Activated CD4-positive, alpha-beta T cell treated with anti-CD3 and anti-CD28 coated beads, Interleukin-10, Interleukin-2, amounts not matched to agents 100 ng/mL and 50 ng/mL, durations not matched to agents 16 hours and 8 hours (primary cell): ENCODE measurements around the gene FAM124A.

ENCODE experiments used
- DNase-seq: peaks from one replicate; pipeline ENCODE4 v3.0.0-alpha.2; 2020

Gene FAM124A

DNA sequence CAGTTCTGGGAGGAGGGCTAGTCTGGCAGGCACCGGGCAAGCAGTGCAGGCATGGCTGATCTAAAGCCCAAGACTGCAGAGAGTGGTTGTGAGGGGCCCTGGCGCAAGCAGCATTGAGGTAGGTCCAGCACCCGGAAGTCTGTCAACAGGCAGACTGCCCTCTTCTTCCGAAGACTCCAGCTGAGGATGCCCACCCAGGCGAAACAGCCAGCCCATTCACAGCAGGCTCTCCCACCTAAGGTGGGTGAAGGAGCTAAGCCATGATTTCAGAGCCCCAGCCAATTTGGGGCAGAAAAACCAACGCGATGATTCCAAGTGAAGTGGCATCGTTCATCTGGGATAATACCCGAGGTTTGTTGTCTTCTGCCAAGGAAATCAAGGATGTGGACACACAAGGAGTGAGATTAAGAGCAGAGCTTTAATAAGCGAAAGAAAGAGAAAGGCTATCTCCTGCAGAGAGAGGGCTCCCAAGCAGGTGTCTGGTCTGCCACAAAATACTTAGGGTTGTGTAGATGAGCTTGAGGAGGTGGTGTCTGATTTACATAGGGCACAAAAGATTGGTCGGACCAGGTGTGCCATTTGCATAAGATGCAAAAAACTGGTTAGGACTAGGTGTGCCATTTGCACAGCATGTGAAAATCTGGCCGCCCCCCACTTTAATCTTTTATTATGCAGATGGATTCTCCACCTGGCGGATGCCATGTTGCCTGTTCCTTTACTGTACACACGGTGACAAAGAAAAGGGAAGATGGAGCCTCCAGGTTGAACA, 22.6 kb downstream of the FAM124A start:
- DNase-seq: no peak

DNA sequence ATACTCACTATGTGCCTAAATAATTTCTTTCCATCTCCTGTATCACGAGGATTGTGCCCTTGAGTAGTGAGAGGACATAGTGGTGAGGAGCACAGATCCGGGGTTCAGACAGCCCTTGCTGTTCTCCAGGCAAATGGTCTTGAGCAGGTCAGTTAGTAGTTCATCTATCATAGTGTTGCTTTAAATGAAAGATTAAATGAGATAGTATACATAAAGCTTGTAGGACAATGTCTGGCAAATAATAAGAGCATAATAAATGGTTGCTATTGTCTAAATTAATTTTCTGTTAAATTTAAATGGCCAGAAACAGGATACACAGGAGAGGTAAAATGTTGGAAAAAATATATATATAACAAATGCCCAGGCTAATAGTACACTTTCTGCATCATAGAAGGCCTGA, 23.4 kb downstream of the FAM124A start:
- DNase-seq: no peak

DNA sequence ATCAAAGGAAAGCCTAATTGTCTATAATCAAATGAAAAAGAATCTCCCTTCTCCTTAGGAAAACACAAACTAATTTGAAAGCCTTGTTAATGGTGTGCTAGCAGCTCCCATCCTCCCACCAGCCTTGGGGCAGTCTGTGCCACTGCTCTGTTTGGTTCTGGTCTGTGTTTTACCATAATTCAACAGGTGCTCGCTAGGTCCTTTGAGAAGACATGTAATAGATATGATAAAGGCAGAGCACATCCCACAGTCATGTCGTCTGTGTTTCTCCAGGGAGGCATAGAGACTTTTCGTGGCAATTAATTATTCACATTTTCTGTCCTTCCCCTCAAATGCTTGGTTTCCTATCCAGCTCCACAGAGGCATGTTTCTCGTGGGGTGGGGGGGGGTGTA, 23.8 kb downstream of the FAM124A start:
- DNase-seq: no peak

DNA sequence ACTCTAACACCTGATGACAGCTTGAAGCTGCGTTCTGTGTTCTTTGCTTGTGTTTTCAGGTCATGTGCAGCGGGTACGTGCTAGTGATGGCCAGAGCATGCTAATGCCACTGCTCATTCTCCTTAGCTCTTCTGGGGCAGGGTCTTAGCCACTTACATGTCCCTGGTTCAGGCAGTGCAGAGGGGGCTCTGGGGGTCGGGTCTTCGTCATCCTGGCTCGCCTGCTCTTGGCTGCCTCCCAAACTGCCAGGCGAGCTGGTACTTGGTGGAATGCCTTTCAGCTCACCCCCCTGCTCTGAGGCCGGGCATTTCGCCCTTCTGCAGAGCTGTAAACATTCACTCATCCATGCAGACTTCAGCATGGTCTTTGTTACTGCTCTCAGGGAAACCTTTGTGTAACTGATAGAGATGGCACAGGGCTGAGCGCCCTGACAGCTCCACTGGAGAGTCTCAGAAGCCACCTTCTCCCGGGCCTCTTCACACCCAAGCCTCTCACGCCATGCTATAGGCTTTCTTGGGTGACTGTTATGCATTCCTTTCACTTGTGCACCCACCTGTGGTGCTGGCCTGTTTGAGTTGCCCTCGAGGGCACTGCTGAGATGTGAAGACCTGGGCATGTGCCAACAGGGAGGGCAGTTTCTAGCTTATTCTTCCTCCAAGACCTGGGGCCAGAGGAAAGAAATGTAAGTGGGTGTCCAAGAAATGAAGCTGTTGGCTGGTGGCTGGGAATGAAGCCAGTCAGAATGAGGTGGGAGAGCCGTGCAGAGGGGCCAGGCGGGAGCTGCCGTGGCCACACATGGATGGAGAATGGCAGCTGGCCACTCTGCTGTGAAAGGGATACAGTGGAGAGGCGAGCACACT, 24.4 kb downstream of the FAM124A start:
- DNase-seq: no peak

DNA sequence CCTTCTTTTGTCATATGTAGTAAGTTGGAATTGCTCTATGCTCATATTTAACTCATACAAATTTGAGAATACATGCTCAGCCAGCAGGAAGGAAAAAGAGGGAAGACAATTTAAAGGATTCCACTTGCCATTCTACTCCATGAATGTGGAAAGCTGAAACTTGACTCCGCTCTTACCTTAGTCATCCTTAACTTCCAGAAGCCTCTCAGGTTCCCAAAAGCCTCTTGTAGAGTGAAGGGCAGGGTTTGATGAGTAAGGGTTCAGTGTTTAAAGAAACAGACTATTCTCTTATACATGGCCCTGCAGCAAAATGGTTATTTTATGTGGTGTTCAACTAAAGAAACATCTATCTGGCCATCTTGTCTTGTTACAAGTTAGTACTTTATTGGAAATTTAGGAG, 27.1 kb downstream of the FAM124A start:
- DNase-seq: no peak

DNA sequence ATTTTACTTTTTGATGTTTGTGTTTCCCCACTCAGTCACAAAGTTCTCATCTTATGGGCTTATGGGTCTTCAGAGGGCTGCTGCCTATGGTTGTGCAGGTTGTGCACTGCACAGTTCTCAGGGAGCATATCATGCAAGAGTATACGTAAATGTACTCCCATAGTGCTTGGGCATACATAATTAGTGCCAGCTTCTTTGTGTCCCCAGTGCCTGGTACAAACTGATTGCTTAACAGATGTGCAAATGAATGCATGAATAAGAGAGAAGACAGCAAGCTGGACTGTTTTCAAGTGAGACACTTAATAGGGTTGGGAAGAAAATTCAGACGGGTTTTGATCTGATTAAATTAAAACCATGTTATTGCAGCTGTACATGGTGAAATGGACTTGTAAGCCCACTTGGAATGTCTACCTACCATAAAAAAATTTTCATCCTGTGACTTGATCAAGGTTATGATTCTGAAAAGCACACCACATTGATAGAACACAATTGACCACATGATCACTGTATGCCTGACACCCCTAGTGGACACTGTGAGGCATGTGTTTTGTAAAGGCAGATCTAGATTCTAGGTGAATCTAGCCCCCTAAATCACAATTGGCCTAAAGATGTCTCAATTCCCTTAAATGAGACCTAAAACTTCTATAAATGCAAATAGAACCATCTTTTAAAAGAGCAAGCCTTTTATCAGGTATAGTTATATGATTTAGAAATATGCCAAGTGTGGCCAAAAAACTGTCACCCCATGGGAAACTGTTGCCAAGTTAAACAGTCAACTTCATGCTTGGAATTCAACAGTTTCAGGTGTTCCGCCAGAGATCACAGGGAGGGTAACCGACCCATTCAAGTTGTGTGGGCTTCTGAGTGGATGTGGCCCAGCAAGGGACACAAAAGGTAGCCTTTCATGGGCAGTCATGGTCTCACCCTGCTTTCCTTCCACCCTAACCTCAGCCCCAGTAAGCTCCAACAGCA, 27.9 kb downstream of the FAM124A start:
- DNase-seq: no peak

DNA sequence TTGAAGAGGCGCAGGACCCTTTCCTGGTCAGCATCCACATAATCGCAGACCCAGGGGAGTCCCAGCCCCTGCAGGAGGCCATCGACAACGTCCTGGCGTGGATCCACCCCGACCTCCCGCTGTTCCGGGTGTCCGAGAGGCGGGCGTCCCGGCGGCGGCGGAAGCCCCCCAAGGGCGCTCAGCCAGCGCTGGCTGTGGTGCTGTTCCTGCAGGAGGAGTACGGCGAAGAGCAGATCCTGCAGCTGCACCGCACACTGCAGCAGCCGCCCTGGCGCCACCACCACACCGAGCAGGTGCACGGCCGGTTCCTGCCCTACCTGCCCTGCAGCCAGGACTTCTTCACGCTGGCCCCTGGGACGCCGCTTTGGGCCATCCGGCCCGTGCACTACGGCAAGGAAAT, 29.3 kb downstream of the FAM124A start:
- DNase-seq: no peak

DNA sequence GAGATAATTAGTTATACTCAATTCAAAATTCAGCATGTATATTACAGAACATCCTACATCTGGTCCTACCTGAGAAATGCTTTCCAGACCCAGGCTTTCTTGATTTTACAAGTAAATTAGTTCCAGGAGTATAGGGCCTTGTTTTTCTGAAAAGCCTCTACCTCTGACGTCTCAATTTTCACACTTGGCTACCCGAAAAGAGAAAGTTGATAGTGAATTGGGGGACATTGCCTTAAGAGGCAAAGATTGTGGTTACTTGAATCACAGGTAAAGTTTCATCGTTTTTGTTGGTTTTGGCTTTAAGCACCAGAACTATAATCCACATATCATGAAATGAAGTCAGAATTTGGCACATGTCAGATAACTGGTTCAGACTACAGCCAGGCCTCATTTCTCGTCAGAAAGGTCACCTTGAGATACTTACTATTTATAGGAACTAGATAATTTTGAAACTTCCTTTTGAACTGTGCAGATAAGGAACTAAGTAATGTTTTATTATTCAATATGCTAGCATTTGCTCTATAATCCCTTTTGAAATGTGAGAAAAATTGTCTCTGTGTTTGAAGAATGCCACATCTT, 30.8 kb downstream of the FAM124A start:
- no peak for DNase-seq

DNA sequence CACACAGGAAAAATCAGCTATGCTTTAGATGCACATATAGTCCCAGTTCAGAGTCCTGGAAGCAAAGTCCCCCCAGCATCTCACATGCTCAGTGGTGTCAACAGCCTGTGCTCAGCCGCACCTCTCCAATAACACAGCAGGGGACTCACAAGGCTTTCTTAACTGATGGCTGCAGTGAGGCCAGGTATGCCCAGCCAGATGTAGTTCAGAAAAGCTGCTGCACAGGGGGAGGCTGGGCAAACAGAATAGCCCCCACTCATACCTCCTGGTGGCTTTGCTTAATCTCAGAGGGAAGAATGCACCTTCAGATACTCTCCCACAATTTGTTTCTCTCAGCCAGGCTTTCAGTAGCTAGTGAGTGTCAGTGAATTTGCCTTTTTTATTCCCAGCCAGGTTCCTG, 33.4 kb downstream of the FAM124A start:
- DNase-seq: no peak

DNA sequence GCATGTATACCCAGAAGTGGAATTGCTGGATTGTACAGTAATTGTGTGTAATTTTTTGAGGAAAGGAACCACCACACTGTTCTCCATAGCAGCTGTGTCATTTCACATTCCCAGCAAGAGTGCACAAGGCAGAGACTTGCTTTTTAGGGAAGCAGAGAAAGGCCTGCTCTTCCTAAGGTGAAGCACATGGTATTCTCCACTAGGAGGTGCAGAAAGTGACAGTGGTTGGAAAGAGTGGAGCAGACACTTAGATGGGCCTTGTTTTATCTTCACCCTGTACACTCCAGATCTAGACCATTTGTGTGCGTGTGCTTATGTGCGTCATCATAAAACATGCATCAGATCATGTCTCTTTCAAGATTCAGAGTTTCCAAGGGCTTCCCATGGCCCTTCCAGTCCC, 35.0 kb downstream of the FAM124A start:
- no peak for DNase-seq

DNA sequence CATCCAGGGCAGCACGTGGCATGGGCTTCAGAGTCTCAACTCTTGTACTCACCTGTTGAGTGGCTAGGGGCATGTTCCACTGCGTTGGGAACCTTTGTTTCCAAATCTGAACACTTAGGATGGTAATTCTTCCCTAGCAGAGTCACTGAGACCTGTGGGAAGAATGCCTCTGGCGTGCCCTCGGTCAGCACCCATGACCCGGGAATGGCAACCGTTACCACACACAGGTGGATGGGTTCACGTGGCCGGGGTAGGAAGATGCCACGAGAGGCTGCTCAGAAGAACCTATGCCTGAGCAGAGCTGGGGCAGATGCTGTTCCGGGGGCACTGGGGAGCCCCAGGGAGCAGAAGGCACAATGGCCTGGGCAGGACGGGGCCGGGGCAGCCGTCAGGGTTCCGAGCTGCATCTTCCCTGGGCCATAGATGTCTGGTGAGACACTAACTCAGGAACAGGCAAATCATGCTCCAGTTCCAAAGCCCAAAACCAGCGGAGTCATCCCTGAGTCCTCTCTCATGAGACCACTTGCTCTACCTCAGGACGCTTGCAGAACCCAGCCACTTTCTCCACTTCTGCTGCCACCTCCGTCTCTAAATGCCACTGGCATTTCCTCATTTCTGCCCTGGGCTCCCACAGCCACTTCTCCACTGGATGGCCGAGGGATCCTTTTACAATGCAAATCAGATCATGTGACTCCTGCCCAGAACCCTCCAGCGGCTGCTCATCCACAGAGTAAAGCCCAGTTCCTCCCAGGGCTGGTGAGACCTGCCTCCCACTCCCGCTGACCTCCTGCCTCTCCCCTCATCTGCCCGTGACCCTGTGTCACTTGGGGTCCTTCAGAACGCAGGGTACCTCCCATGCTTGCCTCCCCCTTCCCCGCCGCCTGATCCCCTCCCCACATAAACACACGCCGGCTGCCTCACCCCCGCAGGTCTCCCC, 36.7 kb downstream of the FAM124A start:
- no peak for DNase-seq

DNA sequence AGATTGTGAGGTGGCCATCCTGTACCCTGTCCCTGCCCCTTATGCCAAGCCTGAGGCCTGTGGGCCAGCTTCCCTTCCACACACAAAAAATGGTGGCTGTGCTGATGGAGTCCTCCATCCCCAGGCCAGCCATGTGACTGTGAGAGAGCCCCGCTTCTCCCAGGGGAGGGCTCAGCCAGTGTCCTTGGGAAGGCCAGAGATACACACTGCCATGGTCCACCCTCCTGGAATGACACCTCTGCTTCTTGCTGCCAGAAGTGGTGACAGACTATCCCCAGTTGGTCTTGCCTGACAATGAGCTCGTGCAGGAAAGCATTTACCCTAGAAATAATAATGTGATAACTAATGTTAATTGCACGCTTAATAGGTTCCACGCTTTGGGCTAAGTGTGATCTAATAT, 38.0 kb downstream of the FAM124A start:
- DNase-seq: no peak

DNA sequence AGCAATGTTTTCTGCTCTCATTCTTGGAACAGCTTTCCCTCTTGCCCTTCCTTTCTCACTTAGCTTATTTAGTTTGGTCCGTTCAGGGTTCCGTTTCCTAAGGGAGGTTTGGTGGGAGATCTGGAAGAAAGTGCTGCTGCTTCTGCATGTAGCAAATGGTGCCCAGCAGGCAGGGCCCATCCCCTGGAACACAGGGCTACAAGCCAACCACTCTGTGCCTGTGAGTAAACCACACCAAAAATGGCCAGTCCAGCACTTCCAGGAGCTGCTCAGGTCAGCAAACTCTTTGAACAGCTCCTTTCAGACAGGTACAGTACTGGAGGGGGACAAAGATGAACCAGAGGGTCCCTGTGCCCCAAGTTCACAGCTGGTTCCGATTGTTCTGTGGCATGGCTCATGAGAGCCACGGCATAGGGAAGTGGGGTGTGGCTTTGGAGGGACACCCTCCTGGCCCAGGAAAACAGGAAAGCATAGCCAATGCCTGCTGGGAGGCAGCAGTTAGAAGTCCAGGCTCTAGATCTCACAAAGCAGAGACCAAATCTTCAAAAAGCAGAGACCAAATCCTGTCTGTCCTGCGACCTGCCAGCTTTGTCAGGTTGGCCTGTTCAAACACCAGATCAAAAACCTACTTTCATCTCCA, 39.5 kb downstream of the FAM124A start:
- DNase-seq: no peak

DNA sequence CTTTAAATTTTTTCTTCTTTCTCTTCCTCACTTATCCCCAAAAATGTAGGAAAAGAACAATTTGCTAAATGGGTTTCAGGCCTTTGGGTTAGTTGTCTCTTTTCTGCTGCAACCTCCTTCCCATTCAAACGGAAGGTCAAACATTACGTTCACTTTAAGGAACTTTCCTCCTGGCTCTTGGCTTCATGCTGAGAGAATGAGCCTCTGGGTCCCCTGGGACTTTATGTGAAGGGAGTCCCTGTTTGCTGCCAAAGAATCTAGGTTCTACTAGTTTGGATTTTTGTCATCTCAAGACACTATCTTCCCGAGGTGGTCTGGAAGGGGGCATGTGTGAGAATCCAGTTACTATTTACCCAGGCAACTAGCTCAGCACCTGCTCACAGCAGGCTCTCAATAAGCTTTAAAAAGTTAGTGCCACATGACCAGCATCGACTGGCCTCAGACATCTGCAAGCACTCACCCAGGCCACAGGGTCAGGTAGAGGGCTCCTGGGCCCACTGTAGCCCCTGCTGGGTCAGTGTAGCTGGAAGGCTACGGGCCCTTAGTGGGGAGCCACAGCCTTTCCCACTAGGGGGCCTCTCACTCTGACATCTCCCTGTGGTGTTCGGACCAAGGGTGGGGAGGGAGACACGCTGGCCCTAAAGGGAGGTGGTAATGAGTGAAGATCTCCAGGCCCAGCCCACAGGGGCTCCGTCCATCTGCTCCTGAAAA, 40.5 kb downstream of the FAM124A start:
- no peak for DNase-seq

DNA sequence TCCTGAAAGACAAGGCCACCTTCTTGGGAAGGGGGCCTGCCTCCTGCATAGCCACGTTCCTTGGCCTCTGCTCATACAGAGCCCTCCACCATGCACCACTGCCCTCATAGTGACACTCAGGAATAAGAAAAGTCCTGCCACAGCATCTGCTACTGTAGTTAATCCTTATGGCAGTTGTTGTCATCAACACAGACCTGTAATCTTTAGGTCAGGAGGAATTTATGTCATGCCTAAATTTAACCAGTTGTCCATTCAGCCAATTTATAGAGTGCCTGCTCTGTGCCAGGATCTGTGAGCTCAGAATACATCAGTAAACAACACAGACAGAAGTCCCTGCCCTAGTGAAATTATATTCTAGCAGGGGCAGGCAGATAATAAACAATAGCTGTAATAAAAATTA, 44.4 kb downstream of the FAM124A start:
- no peak for DNase-seq

DNA sequence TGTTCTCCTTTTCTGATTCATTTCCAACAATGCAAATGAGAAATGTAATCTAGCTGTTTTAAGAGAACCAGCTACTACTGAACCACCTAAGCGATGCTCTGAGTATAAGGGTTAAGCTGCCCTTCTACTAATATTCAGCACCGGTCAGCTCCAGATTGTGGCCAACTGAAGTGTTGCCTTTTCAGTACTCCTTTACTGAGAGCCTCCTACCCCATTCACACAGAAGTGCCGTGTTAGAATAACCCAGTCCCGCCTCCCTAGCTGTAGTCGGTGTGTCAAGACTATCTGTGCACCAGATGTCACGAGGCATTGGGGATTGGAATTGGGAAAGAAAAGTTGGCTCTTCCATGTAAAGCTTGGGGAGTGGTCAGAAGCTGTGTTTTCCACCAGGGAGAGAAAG, 45.4 kb downstream of the FAM124A start:
- DNase-seq: no peak

DNA sequence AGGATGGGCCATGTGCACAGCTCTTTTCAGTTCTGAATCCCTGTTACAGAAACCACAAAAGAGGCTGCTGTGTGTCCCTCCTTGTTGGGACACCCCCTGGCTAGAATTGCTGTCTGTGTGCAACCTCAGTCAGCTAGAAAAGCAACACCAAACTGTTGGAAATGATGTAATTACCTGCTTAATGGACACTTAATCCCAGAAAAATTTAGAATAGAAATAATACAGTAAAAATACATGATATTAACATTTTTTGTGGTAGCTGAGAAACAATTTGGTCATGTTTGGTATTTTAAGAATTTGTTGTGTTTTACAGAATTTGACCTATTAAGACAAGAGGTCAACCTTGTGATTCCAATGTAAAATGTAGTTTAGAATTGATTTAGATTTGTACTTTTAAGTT, 46.8 kb downstream of the FAM124A start:
- DNase-seq: no peak

DNA sequence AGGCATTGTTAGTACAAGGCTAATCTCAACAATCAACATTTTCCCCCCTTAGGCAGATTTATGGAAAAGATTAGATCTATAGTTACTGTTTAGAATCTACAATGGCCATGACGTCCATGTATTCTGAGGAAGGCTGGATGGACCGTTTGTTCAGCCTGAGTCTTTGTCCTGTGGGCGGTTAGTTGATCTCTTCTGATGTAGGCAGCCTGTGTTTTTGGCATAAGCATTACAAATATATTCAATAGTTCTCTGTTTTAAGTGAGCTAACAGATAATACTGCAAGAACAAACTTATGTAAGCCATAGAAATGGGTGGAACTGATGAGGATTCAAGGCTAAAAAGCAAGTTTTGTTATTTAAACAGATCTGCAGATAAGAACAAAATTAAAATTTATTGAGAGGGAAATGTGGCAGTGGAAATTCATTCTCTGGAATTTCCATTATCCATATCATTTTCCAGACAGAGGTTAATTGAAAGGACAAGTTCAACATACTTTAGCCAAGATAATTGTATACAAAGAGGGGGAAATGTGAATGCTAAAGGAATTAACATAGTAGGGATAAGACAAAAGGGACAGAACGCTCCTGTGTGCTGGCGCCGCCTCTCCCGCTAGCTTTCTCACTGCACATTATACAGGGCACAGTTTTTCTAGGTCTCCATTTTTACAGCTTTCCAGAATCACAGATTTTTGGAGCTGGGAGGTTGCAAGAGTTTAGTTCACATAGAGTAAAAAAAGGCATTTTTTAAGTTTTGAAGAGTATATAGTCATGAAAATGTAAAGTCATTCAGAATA, 48.6 kb downstream of the FAM124A start:
- no peak for DNase-seq

DNA sequence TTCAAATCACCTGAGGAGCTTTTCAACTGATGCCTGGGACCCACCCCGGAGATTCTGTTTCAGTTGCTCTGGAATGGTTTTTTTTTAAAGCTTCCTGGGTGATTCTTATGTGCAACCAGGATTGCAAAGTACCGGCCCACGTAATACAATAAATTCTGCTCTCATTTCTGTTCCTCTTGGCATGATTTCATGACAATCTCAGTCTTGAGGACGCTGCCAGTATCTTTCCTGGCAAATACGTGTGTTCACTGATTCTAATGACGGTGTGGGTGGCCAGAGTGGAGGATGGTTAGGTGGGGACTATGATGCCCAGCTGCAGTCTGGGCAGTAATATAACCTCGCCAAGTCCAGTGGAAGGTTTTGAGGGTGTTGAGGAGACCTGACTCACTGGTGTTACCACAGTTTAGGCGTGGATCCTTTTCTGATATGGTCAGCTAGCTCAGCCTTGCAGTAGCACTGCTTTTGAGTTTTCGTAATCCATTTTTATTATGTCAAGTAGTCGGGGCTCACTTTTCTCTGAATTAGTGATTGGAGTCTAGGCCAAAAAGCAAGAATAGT, 49.4 kb downstream of the FAM124A start:
- DNase-seq: no peak
